GM18505 (cell line): ENCODE measurements around the gene NPTX1.

Experiments used
- ATAC-seq: cut with Tn5 transposase; IDR thresholded peaks from one replicate; pipeline ENCODE4 v1.9.1; 2021; ENCODE audit not compliant: unreplicated experiment
- POLR2A ChIP-seq: IDR thresholded peaks from 4 replicates; pipeline ENCODE4 v1.6.1; 2011; ENCODE audit warnings: borderline replicate concordance; ENCODE audit not compliant: insufficient read depth, insufficient read length; ENCODE audit errors: extremely low read depth

NPTX1 gene

GRCh38 chr17:80445007-80445725, 31.2 kb downstream of the NPTX1 start:
- no peak for ATAC-seq
- TF ChIP-seq POLR2A = no peak

GRCh38 chr17:80444644-80444979, 31.8 kb downstream of the NPTX1 start:
- no peak for TF ChIP-seq POLR2A
- no peak for ATAC-seq

- no peak for ATAC-seq
- TF ChIP-seq POLR2A = no peak
Observed at GRCh38 chr17:80443916-80444643, 32.3 kb downstream of the NPTX1 start.

- no peak for TF ChIP-seq POLR2A
- ATAC-seq = no peak
Observed at GRCh38 chr17:80443498-80443897, 32.9 kb downstream of the NPTX1 start.

GRCh38 chr17:80442764-80443163, 33.6 kb downstream of the NPTX1 start:
- no peak for TF ChIP-seq POLR2A
- ATAC-seq = no peak

- no peak for TF ChIP-seq POLR2A
- ATAC-seq = no peak
Observed at GRCh38 chr17:80442323-80442659, 34.1 kb downstream of the NPTX1 start.

GRCh38 chr17:80441598-80442322, 34.6 kb downstream of the NPTX1 start:
- ATAC-seq = no peak
- no peak for TF ChIP-seq POLR2A

- no peak for TF ChIP-seq POLR2A
- no peak for ATAC-seq
Observed at GRCh38 chr17:80441133-80441578, 35.3 kb downstream of the NPTX1 start.

- no peak for TF ChIP-seq POLR2A
- no peak for ATAC-seq
Observed at GRCh38 chr17:80439499-80439898, 36.9 kb downstream of the NPTX1 start.

- no peak for TF ChIP-seq POLR2A
- ATAC-seq = no peak
Observed at GRCh38 chr17:80438806-80439205, 37.6 kb downstream of the NPTX1 start.

- no peak for ATAC-seq
- no peak for TF ChIP-seq POLR2A
Observed at GRCh38 chr17:80437532-80437931, 38.9 kb downstream of the NPTX1 start.

- no peak for TF ChIP-seq POLR2A
Observed at GRCh38 chr17:80433916-80434666, 42.3 kb downstream of the NPTX1 start.

GRCh38 chr17:80432961-80433550, 43.4 kb downstream of the NPTX1 start:
- TF ChIP-seq POLR2A = no peak

More at GRCh38 chr17:80433916-80434666, 42.3 kb downstream of the NPTX1 start:
- ATAC-seq = no peak

More at GRCh38 chr17:80432961-80433550, 43.4 kb downstream of the NPTX1 start:
- no peak for ATAC-seq
